NCI-H345 treated with DMSO at 0.1 percent for 48 hours (cell line): ENCODE data around the gene OR5M11.
"Not testable (repeated sequence)": the region's sequence is repeated elsewhere in the genome, so short reads cannot be mapped to it uniquely, and the experiment has no call there.

ENCODE experiments used
- DNase-seq: peaks from one replicate; lab custom pipeline; 2025; ENCODE audit not compliant: unreplicated experiment; lab: John Stamatoyannopoulos, UW

The OR5M11 gene

GRCh38 chr11:56543157-56543556, at the start of gene OR5M11:
TSS of gene OR5M11 (minus strand) at chr11:56543257. CDS start at chr11:56543257, 0 bp downstream.
- DNase-seq = no peak

GRCh38 chr11:56592088-56592717, 49.1 kb upstream of the OR5M11 start:
- not testable (repeated sequence) for DNase-seq

GRCh38 chr11:56577621-56578020, 34.6 kb upstream of the OR5M11 start, which contains the start of gene OR5M10:
TSS of gene OR5M10 (minus strand) at chr11:56577721. CDS start at chr11:56577721, 0 bp downstream.
- no peak for DNase-seq

GRCh38 chr11:56558574-56558973, 15.5 kb upstream of the OR5M11 start:
- DNase-seq = no peak

GRCh38 chr11:56554691-56555090, 11.6 kb upstream of the OR5M11 start:
- DNase-seq = not testable (repeated sequence)

- DNase-seq = no peak
Measured at GRCh38 chr11:56545531-56545930, 2.5 kb upstream of the OR5M11 start.

- no peak for DNase-seq
Measured at GRCh38 chr11:56543739-56544138, 682 bp upstream of the OR5M11 start.

GRCh38 chr11:56533054-56533740, 9.9 kb downstream of the OR5M11 start:
- no peak for DNase-seq

GRCh38 chr11:56531856-56532255, 11.2 kb downstream of the OR5M11 start:
- DNase-seq = no peak

- DNase-seq = no peak
Measured at GRCh38 chr11:56522008-56522407, 21.0 kb downstream of the OR5M11 start.

GRCh38 chr11:56513280-56513679, 29.8 kb downstream of the OR5M11 start:
- no peak for DNase-seq

- no peak for DNase-seq
Measured at GRCh38 chr11:56509439-56509838, 33.6 kb downstream of the OR5M11 start.

- no peak for DNase-seq
Measured at GRCh38 chr11:56497010-56497409, 46.0 kb downstream of the OR5M11 start.

- no peak for DNase-seq
Measured at GRCh38 chr11:56495117-56495516, 47.9 kb downstream of the OR5M11 start.
